Stimulated activated CD8-positive, alpha-beta memory T cell treated with anti-CD3 and anti-CD28 coated beads, Interleukin-12 subunit alpha, Interleukin-12 subunit beta, amount 100 ng/mL, for 4 hours (primary cell): ENCODE results near the gene PWWP3B.
"Not testable (repeated sequence)": the region's sequence is repeated elsewhere in the genome, so short reads cannot be mapped to it uniquely, and the experiment has no call there.

Source experiments
- DNase-seq: peaks from one replicate; pipeline ENCODE4 v3.0.0-alpha.2; 2020; ENCODE audit warnings: low read depth

Gene PWWP3B

DNA sequence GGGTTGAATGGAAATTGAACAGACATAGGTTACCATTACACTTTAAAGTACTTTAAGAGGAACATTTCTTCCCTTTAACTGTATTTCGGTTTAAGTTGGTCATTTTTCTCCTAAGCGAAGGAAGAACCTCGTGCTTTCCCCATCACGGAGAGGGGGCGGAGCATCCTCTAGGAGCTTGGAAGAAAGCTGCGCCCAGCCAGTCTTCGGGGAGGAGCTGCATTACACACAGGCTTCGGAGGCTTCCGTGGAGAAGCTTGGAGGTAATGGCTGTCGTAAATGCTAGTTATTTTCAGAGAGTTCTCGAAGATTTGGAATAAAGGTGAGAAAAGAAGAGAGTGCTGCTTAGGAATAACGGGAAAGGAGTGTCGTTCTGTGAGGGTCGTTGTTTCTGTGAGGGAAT is at the start of gene PWWP3B:
Gene PWWP3B (plus strand): TSS at position 199 of the 400 bp plus-strand sequence. CDS start 37,128 bp downstream, outside the sequence.
- DNase-seq, result no peak

- no peak for DNase-seq
Measured at GRCh38 chrX:106139048-106139447, 29.1 kb upstream of the PWWP3B start.

GRCh38 chrX:106144755-106145639 is 23.1 kb upstream of the PWWP3B start:
- DNase-seq, result no peak

DNA sequence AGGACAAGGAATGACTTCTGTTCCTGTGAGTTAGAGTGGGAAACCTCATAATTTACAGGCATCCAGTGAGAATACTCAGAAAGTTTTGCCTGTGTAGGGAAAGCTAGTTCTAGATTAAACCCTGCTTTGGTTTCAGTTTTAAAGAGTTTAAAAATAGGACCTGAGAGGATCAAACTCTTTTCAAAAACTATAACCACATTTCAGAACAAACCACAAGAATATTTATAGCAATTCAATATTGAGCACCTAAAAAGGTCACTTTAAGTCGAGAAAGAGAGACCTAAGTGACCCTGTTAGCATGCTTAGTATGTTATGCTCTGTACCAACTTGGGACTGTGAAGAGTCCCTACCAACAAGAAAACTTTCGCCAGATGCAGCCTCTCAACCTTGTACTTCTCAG is 17.4 kb upstream of the PWWP3B start:
- no peak for DNase-seq

DNA sequence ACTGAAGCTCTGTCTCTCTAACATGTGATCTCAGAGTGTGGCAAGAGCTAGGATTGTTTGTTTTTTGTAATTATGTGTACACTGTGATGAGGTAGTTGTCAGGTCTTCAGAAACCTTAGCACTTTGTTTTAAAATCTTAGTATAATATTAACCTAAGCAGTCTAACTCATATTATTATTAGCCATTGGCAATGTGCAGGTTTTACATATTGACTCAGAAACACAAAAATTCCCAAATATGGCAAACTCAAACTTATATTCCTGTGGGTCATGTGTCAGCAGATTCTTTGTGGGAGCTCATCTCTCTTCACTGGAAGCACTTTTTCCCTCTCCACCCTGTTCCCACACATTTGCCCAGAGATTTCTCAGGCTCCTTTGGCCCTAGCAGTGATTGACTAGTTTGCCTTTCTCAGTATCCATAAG is 8.2 kb upstream of the PWWP3B start:
- no peak for DNase-seq

DNA sequence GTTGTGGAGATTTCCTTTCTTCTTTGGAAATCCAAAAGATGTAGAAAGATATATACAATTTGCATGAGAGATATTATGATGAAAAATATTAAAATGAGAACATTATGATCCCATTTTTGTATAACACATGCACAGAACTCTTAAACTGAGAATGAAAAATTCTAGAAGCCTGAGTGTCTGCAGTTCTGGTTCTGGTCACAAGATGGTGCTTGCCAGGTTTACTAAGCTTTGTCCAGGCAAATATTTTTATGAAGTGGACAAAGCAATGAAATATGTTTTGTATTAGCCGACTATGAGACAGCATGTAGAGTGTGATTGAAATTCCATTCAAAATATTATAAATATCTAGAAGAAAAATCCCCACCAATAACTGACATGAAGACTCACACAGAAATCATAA is 2.2 kb downstream of the PWWP3B start:
- DNase-seq, result no peak

- DNase-seq, result no peak
Measured at GRCh38 chrX:106171293-106171820, 3.3 kb downstream of the PWWP3B start.

DNA sequence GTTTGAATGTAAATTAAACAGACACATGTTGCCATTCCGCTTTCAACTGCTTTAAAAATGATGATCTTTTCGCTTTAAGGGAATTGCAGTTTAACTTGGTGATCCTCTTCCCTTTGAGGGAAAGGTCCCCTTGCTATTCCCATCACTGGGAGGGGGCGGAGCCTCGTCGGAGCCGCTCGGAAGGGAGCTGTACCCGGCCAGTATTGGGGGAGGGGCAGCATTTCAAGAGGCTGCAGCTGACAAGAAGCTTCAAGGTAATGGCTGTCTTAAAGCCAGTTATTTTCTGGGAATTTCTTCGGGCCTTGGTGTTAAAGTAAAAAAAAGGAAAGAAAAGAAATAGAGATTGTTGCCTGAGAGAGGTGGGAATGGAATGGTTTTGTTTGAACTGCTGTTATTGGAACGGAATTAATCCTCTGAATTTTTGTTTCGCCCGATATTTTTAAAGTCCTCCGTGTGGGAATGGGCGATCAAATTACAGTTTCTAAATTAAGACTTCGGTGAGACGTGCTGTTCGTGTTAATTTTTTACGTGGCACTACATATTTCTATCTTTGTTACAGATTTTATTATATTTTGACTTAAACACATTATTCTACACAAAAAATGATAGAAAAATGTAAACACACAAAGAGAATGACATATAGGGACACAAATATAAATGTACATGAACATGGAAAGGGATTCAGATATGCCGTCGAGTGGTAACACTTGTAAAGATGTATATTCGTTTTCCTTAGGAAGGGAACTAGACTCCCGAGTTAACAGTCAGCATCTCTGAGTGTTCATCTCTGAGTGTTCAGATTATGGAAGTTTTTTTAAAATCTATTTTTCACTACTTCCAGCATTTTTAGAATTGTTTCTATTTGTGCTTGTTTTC is 9.2 kb downstream of the PWWP3B start:
- no peak for DNase-seq

GRCh38 chrX:106177982-106178321 is 9.8 kb downstream of the PWWP3B start:
- no peak for DNase-seq

DNA sequence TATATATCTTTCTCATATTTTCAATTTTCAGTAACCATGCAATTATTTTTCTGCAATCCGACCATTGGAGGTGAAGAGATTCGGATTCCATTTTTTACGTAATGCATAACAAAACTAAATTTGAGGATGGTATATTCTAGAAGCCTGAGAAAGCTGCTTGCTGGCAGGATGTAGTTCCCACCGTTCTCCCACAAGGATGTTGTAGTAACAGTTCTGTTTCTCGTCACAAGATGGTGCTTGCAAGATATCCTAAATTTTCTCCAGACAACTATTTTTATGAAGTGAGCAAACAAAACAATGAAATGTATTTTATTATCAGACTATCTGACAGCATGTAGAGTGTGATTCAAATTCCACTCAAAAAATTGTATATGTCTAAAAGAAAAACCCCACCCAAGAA is 10.7 kb downstream of the PWWP3B start:
- no peak for DNase-seq

DNA sequence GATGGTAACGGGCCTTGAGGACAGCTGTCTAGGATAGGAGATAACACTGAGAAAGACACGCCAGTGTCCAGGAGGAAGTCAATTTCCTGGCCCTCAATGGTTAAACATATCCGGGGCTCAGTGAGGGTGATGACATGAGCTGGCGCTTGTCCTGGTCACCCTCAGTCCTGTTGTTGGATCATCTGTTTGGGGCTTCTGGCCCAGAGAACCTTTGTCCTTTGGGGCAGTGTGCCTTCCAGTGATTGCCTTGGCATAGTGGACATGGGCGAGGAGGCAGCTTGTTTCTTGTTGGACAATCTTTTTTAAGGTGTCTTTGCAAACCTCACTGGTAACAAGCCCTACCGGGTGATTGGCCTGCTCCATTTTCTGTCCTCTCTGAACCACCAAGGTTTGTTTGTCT is 15.6 kb downstream of the PWWP3B start:
- DNase-seq, result not testable (repeated sequence)

GRCh38 chrX:106201502-106202178 is 33.5 kb downstream of the PWWP3B start:
- DNase-seq, result no peak

DNA sequence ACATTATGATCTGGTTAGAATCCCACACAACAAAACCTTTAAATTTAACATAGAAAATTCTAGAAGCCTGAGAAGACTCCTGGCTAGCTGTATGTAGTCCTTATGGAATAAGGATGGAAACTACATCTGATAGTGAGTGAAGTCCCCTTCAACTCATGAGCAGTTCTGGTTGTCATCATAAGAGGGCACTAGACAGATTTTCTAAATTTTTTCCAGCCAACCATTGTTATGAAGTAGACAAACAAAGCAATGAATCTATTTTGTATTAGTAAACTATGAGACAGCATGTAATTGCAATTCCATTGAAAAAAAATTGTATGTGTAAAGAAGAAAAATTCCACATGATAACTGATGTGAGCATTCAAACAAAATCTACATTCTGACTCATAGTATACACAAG is 35.2 kb downstream of the PWWP3B start:
- no peak for DNase-seq

GRCh38 chrX:106208154-106208553 is 40.0 kb downstream of the PWWP3B start:
- DNase-seq, result no peak
